Mucosa of descending colon (tissue), 3 donors: Measurements from ENCODE around the gene GPR107. TPM values are rescaled to one million over a fixed set of nuclear protein-coding genes. Genes with fewer than 3 reads are reported as not detected.

ENCODE experiments used
- ATAC-seq: fragments of 200-7000 bp; cut with Tn5 transposase; one replicate; pipeline ENCODE4 v1.9.1; 2020; ENCODE audit warnings: mild to moderate bottlenecking, moderate library complexity
- DNase-seq, 3 donors: peaks; one replicate each; pipeline ENCODE4 v3.0.0-alpha.2; 2020
- H3K36me3 ChIP-seq: fragments of 200-600 bp; one replicate; pipeline ENCODE4 v1.8.0; 2021; ENCODE audit warnings: low read depth, mild to moderate bottlenecking
- H3K4me1 ChIP-seq: fragments of 200-600 bp; one replicate; pipeline ENCODE4 v1.8.0; 2021; ENCODE audit warnings: low read depth, mild to moderate bottlenecking
- H3K4me3 ChIP-seq: fragments of 200-600 bp; one replicate; pipeline ENCODE4 v1.8.0; 2021; ENCODE audit warnings: mild to moderate bottlenecking
- H3K9me3 ChIP-seq: fragments of 200-600 bp; one replicate; pipeline ENCODE4 v1.8.0; 2021; ENCODE audit warnings: mild to moderate bottlenecking
- CTCF ChIP-seq: fragments of 200-600 bp; IDR thresholded peaks from one replicate; pipeline ENCODE4 v1.8.0; 2022; ENCODE audit warnings: antibody characterized with exemption, mild to moderate bottlenecking
- intact Hi-C, 2 donors: fragments of 100-400 bp; cut with DNase I in 1 of 2; cut with micrococcal nuclease in 1 of 2; formaldehyde crosslinking; loops; one replicate each; pipeline versions ENCODE4 v1.11.0 to v1.11.1; 2022; cut with DNase I, micrococcal nuclease
- total RNA-seq, 3 donors: library from RNA; stranded (reverse); fragmentation: NEBNext Ultra II Directional in 2 of 3; extraction: Animal tissue kit (Norgen Biotek cat#: 25700) in 2 of 3; gene quantifications; one replicate each; pipeline versions ENCODE4 v1.2.1 to v1.2.4, GENCODE V29; 2021 to 2023
- donor health status: DM: no; HTN: no; CAD: no; lungs with moderate emphysema.
- donor health status: DM: no; HTN: no; CAD: no.
- donor health status: DM: no; HTN: yes; CAD: no.

GPR107 gene
- total RNA-seq, 3 donors from 2014 or later = 39.7 to 50.1 (median 49.1) TPM

- ATAC-seq (no peak), DNase-seq (no peak)
- TF ChIP-seq CTCF = no peak
- intact Hi-C loops = loop anchor here in 1 of 2 donors (10.0 kb wide), 1 partner anchor 65 kb away; the partner anchor contains the start of gene NCS1
- Histone ChIP-seq H3K4me3 (no peak overlapping the region), H3K36me3 (no peaks in the 10 kb centered on the region), H3K4me1 (no peaks in the 10 kb centered on the region), H3K9me3 (no peaks in the 10 kb centered on the region)
These were observed 56.5 kb downstream of the GPR107 start for GRCh38 chr9:130110166-130110565.

GRCh38 chr9:130110596-130111021 is 56.9 kb downstream of the GPR107 start:
- Histone ChIP-seq H3K4me3 (no peak overlapping the region), H3K9me3 (no peaks in the 10 kb centered on the region), H3K4me1 (no peaks in the 10 kb centered on the region), H3K36me3 (no peaks in the 10 kb centered on the region)
- DNase-seq (no peak), ATAC-seq (no peak)
- TF ChIP-seq CTCF = no peak
- intact Hi-C loops = loop anchor here in 1 of 2 donors (10.0 kb wide), 1 partner anchor 64 kb away; the partner anchor contains the start of gene NCS1

- H3K9me3 ChIP-seq = no peaks in the 10 kb centered on the region
- intact Hi-C loops = loop anchor here in 1 of 2 donors (10.0 kb wide), 1 partner anchor 63 kb away; the partner anchor contains the start of gene NCS1
- no peak for TF ChIP-seq CTCF
- H3K4me3 ChIP-seq = no peak overlapping the region
- ATAC-seq (no peak), DNase-seq (no peak)
- no peaks in the 10 kb centered on the region for H3K4me1 ChIP-seq
- H3K36me3 ChIP-seq = no peaks in the 10 kb centered on the region
These were observed 58.3 kb downstream of the GPR107 start for GRCh38 chr9:130111786-130112537.

- Histone ChIP-seq H3K4me1 (no peaks in the 10 kb centered on the region), H3K4me3 (no peak overlapping the region), H3K9me3 (no peaks in the 10 kb centered on the region), H3K36me3 (no peaks in the 10 kb centered on the region)
- TF ChIP-seq CTCF = no peak
- intact Hi-C loops = loop anchor here in 1 of 2 donors (10.0 kb wide), 1 partner anchor 62 kb away; the partner anchor contains the start of gene NCS1
- DNase-seq = no peak
- no peak for ATAC-seq
These were observed 58.9 kb downstream of the GPR107 start for GRCh38 chr9:130112538-130113151.

- DNase-seq (no peak), ATAC-seq (no peak)
- TF ChIP-seq CTCF = no peak
- Histone ChIP-seq H3K9me3 (no peaks in the 10 kb centered on the region), H3K36me3 (no peaks in the 10 kb centered on the region), H3K4me3 (no peak overlapping the region), H3K4me1 (no peaks in the 10 kb centered on the region)
- intact Hi-C loops = loop anchor here in 1 of 2 donors (10.0 kb wide), 1 partner anchor 60 kb away; the partner anchor contains the start of gene NCS1
These were observed 61.0 kb downstream of the GPR107 start for GRCh38 chr9:130114741-130115140.
